Activated CD4-positive, alpha-beta T cell treated with anti-CD3 and anti-CD28 coated beads, Interleukin-2, amount 10 ng/mL, durations not matched to agents 24 days and 14 days (primary cell): ENCODE data around the gene STMN3. TPM values are rescaled to one million over a fixed set of nuclear protein-coding genes. Genes with fewer than 3 reads are reported as not detected.
"Not testable (repeated sequence)": the region's sequence is repeated elsewhere in the genome, so short reads cannot be mapped to it uniquely, and the experiment has no call there.

Experiments
- DNase-seq: peaks from one replicate; pipeline ENCODE4 v3.0.0; 2022
- H3K27ac Mint-ChIP-seq: one replicate; pipeline ENCODE4 v1.8.0; 2022; ENCODE audit warnings: mild to moderate bottlenecking, mixed read lengths
- H3K27me3 Mint-ChIP-seq: one replicate; pipeline ENCODE4 v1.8.0; 2022; ENCODE audit warnings: mixed read lengths
- H3K36me3 Mint-ChIP-seq: one replicate; pipeline ENCODE4 v1.8.0; 2022; ENCODE audit warnings: low read depth, mild to moderate bottlenecking, mixed read lengths
- H3K4me1 Mint-ChIP-seq: one replicate; pipeline ENCODE4 v1.8.0; 2021; ENCODE audit warnings: mixed read lengths
- H3K4me3 Mint-ChIP-seq: one replicate; pipeline ENCODE4 v1.8.0; 2022; ENCODE audit warnings: mild to moderate bottlenecking, moderate library complexity, mixed read lengths
- H3K9me3 Mint-ChIP-seq: one replicate; pipeline ENCODE4 v1.8.0; 2021; ENCODE audit warnings: mixed read lengths
- intact Hi-C: fragments of 100-400 bp; cut with micrococcal nuclease; formaldehyde crosslinking; loops from one replicate; pipeline ENCODE4 v1.15.1; 2023
- total RNA-seq: library from RNA; stranded (reverse); gene quantifications from 2 replicates; pipeline ENCODE4 v1.2.3, GENCODE V29; 2022

STMN3 gene
- total RNA-seq, 1 donor from 2014 or later, result 10.7 TPM

GRCh38 chr20:63675681-63676368 lies 22.6 kb upstream of the STMN3 start:
- Mint-ChIP-seq H3K27me3 (no peaks in the 10 kb centered on the region), H3K4me1 (no peaks in the 10 kb centered on the region), H3K4me3 (no peak overlapping the region), H3K27ac (no peak overlapping the region), H3K9me3 (no peaks in the 10 kb centered on the region), H3K36me3 (peaks cover 30% of the 10 kb centered on the region)
- no peak for DNase-seq
- intact Hi-C loops, result no loop called here

- intact Hi-C loops, result no loop called here
- Mint-ChIP-seq H3K27ac (no peak overlapping the region), H3K27me3 (no peaks in the 10 kb centered on the region), H3K9me3 (no peaks in the 10 kb centered on the region), H3K4me3 (no peak overlapping the region), H3K36me3 (peaks cover 31% of the 10 kb centered on the region), H3K4me1 (no peaks in the 10 kb centered on the region)
- no peak for DNase-seq
Observed at GRCh38 chr20:63673951-63674350, 20.7 kb upstream of the STMN3 start.

- H3K27ac Mint-ChIP-seq, result no peak overlapping the region
- no peaks in the 10 kb centered on the region for H3K4me1 Mint-ChIP-seq
- intact Hi-C loops, result no loop called here
Observed at GRCh38 chr20:63672666-63673065, 19.4 kb upstream of the STMN3 start.

GRCh38 chr20:63671695-63672094 lies 18.5 kb upstream of the STMN3 start:
- H3K4me3 Mint-ChIP-seq, H3K27ac Mint-ChIP-seq, H3K9me3 Mint-ChIP-seq, H3K27me3 Mint-ChIP-seq, intact Hi-C loops, DNase-seq, H3K4me1 Mint-ChIP-seq: not testable (repeated sequence)
- H3K36me3 Mint-ChIP-seq, result peaks cover 28% of the 10 kb centered on the region

More at GRCh38 chr20:63672666-63673065, 19.4 kb upstream of the STMN3 start:
- no peak for DNase-seq
- Mint-ChIP-seq H3K9me3 (no peaks in the 10 kb centered on the region), H3K4me3 (no peak overlapping the region), H3K36me3 (peaks cover 28% of the 10 kb centered on the region), H3K27me3 (no peaks in the 10 kb centered on the region)

GRCh38 chr20:63668351-63668750 lies 15.1 kb upstream of the STMN3 start:
- H3K4me3 Mint-ChIP-seq, result no peak overlapping the region
- H3K9me3 Mint-ChIP-seq, result no peaks in the 10 kb centered on the region
- H3K36me3 Mint-ChIP-seq, result peaks cover 24% of the 10 kb centered on the region
- intact Hi-C loops, result no loop called here
- no peaks in the 10 kb centered on the region for H3K4me1 Mint-ChIP-seq
- H3K27ac Mint-ChIP-seq, result no peak overlapping the region
- DNase-seq, result no peak
- H3K27me3 Mint-ChIP-seq, result no peaks in the 10 kb centered on the region

- no peak for DNase-seq
- Mint-ChIP-seq H3K27me3 (no peaks in the 10 kb centered on the region), H3K36me3 (peaks cover 24% of the 10 kb centered on the region), H3K27ac (no peak overlapping the region), H3K9me3 (no peaks in the 10 kb centered on the region), H3K4me1 (no peaks in the 10 kb centered on the region), H3K4me3 (no peak overlapping the region)
- intact Hi-C loops, result no loop called here
Observed at GRCh38 chr20:63667858-63668257, 14.6 kb upstream of the STMN3 start.

- no peak for DNase-seq
- Mint-ChIP-seq H3K9me3 (no peaks in the 10 kb centered on the region), H3K27me3 (no peaks in the 10 kb centered on the region), H3K4me1 (no peaks in the 10 kb centered on the region), H3K27ac (no peak overlapping the region), H3K36me3 (peaks cover 23% of the 10 kb centered on the region), H3K4me3 (no peak overlapping the region)
- intact Hi-C loops, result no loop called here
Observed at GRCh38 chr20:63665708-63666107, 12.5 kb upstream of the STMN3 start.

GRCh38 chr20:63664861-63665594 lies 11.8 kb upstream of the STMN3 start:
- Mint-ChIP-seq H3K27me3 (no peaks in the 10 kb centered on the region), H3K36me3 (peaks cover 22% of the 10 kb centered on the region), H3K27ac (no peak overlapping the region), H3K4me3 (no peak overlapping the region), H3K4me1 (peaks cover 5% of the 10 kb centered on the region), H3K9me3 (no peaks in the 10 kb centered on the region)
- intact Hi-C loops, result no loop called here
- no peak for DNase-seq

- no peak overlapping the region for H3K27ac Mint-ChIP-seq
- no peaks in the 10 kb centered on the region for H3K9me3 Mint-ChIP-seq
- H3K27me3 Mint-ChIP-seq, result no peaks in the 10 kb centered on the region
- intact Hi-C loops, result no loop called here
- peaks cover 12% of the 10 kb centered on the region for H3K4me1 Mint-ChIP-seq
- no peak overlapping the region for H3K4me3 Mint-ChIP-seq
- peaks cover 22% of the 10 kb centered on the region for H3K36me3 Mint-ChIP-seq
- DNase-seq, result no peak
Observed at GRCh38 chr20:63664143-63664851, 11.1 kb upstream of the STMN3 start.

- Mint-ChIP-seq H3K4me1 (peaks cover 17% of the 10 kb centered on the region), H3K27me3 (no peaks in the 10 kb centered on the region), H3K36me3 (peaks cover 22% of the 10 kb centered on the region), H3K4me3 (no peak overlapping the region), H3K27ac (no peak overlapping the region), H3K9me3 (no peaks in the 10 kb centered on the region)
- intact Hi-C loops, result no loop called here
- no peak for DNase-seq
Observed at GRCh38 chr20:63663332-63664066, 10.3 kb upstream of the STMN3 start.

- Mint-ChIP-seq H3K4me3 (no peak overlapping the region), H3K4me1 (peaks cover 20% of the 10 kb centered on the region), H3K27me3 (no peaks in the 10 kb centered on the region), H3K27ac (no peak overlapping the region), H3K9me3 (no peaks in the 10 kb centered on the region), H3K36me3 (peaks cover 19% of the 10 kb centered on the region)
- intact Hi-C loops, result no loop called here
- no peak for DNase-seq
Observed at GRCh38 chr20:63662813-63663189, 9.6 kb upstream of the STMN3 start.

- H3K27ac Mint-ChIP-seq, result no peak overlapping the region
- no peak overlapping the region for H3K4me3 Mint-ChIP-seq
- intact Hi-C loops, result no loop called here
- H3K27me3 Mint-ChIP-seq, result no peaks in the 10 kb centered on the region
- peaks cover 22% of the 10 kb centered on the region for H3K4me1 Mint-ChIP-seq
- H3K36me3 Mint-ChIP-seq, result peaks cover 16% of the 10 kb centered on the region
- H3K9me3 Mint-ChIP-seq, result no peaks in the 10 kb centered on the region
- no peak for DNase-seq
Observed at GRCh38 chr20:63661959-63662812, 9.0 kb upstream of the STMN3 start.

- peaks cover 12% of the 10 kb centered on the region for H3K36me3 Mint-ChIP-seq
- H3K4me3 Mint-ChIP-seq, result no peak overlapping the region
- no peak overlapping the region for H3K27ac Mint-ChIP-seq
- DNase-seq, result no peak
- H3K4me1 Mint-ChIP-seq, result peaks cover 22% of the 10 kb centered on the region
- intact Hi-C loops, result no loop called here
- H3K27me3 Mint-ChIP-seq, result no peaks in the 10 kb centered on the region
- H3K9me3 Mint-ChIP-seq, result no peaks in the 10 kb centered on the region
Observed at GRCh38 chr20:63661108-63661507, 7.9 kb upstream of the STMN3 start.
